GM15510 (cell line): Measurements from ENCODE around the gene TRPV4.

Experiments used
- POLR2A ChIP-seq: IDR thresholded peaks from 3 replicates; pipeline ENCODE4 v1.6.1; 2011; ENCODE audit warnings: borderline replicate concordance; ENCODE audit not compliant: insufficient read length; ENCODE audit errors: extremely low read depth

Gene TRPV4

DNA sequence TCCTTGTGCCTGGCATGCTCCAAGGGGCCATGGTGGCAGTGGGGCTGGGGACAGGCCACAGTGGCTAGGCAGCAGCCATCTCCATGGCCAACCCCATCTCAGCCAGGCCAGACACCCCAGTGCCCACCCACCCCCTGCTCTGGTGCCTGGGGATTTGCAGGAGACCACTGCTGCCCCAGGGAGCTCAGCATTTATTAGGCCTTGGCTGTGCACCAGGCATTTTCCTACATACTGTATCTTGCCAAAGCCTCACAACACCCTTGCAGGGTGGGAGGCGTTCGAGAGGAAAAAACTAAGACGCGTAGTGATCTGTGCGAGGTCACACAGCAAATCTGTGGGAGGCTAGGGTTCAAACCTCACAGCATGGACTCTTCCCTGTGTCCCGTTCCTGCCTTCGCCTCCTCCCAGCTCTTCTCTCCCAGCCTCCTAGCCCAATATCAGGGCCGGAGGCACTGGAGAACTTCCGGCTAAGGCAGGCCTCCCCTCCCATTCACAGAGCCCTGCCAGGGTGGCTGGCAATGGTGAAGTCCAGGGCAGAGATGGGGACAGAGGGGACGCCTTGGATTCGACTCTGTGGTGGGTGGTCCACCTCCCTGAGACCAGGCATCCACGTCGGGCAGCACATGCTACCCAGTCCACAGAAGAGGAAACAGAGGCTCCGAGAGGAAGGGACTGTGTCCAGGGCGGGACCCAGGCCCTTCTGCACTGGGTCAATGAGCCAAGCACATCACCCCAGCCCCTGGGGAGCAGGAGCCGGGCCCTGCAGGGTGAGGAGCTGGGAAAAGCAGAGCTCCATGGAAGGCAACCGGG lies 62.1 kb downstream of the TRPV4 start:
- TF ChIP-seq POLR2A = no peak

- TF ChIP-seq POLR2A = no peak
Measured at GRCh38 chr12:109770104-109770860, 62.9 kb downstream of the TRPV4 start.

GRCh38 chr12:109768901-109769670 lies 64.1 kb downstream of the TRPV4 start:
- no peak for TF ChIP-seq POLR2A

- TF ChIP-seq POLR2A = no peak
Measured at GRCh38 chr12:109767991-109768900, 65.0 kb downstream of the TRPV4 start.

GRCh38 chr12:109767456-109767855 lies 65.7 kb downstream of the TRPV4 start:
- TF ChIP-seq POLR2A = no peak

GRCh38 chr12:109766251-109766778 lies 66.9 kb downstream of the TRPV4 start:
- TF ChIP-seq POLR2A = no peak

DNA sequence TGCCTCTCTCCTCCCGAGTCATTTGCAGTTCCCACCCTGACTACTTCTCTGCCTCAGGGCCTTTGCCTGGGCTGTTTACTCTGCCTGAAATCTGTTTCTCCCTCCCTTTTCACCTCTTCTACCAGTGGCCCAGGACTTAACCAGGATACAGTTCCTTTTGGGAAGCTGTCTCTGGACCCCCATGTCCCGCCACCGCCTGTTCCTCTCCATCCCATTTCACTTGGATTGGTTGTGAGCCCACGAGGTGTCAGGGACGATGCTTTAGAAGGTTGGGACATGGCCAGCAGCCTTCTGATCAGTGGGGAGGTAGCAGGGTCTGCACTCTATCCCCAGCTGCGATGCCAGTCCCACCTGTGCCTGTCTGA lies 67.8 kb downstream of the TRPV4 start:
- TF ChIP-seq POLR2A = no peak

DNA sequence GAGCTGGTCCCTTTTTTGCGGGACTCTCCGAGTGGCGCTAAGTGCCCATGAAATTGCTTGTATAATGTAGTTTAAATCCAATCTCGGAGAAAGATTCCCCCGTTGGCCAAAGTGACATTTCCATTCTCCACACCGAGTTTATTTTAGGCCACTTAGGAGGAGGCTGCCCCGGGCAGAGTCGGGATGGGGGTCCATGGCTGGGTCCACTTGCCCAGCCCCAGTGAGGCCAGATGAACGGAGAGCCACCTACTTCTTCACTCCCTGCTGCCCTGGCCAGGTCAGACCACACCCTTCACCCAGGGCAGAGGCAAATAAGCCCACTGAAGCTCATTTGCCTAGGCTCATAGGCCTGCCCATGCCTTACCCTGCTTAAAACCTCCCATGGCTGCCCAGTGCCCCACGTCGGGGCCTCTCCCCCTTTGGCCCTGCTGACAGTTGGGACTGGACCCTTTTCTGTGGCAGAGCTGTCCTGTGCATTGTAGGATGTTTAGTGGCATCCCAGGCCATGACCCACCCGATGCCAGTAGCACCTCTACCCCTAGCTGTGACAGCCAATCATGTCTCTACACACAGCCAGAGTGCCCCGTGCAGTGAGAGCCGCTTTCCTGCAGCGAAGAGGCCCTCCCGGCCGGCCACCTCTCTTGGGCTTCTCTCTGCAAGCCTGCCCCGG lies 68.3 kb downstream of the TRPV4 start:
- TF ChIP-seq POLR2A = no peak

- TF ChIP-seq POLR2A = no peak
Measured at GRCh38 chr12:109764123-109764522, 69.1 kb downstream of the TRPV4 start.

DNA sequence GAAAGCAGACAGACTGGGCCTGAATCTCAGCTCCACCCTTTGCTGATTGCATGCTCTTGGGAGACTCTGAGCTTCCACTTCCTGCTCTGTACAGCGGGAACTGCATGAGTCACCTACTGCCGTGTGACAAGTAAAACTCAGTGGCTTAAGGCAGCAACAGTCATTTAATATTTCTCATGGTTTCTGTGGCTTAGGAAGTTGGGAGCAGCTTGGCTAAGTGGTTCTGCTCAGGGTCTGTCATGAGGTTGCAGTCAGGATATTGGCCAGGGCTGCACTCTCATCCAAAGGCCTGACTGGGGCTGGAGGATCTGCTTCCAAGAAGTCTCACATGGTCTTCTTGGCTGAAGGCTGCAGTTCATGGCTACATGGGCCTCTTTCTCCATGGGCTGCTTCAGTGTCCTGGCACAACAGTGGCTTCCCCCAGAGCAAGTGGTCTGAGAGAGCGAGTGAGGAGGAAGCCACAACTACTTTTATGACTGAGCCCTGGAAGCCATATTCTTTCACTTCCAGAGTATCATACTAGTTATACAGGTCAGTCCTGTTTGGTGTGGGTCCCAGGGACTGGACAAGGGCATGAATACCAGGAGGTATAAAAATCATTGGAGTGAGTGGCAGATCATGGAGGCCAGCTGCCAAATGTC lies 69.9 kb downstream of the TRPV4 start:
- no peak for TF ChIP-seq POLR2A

DNA sequence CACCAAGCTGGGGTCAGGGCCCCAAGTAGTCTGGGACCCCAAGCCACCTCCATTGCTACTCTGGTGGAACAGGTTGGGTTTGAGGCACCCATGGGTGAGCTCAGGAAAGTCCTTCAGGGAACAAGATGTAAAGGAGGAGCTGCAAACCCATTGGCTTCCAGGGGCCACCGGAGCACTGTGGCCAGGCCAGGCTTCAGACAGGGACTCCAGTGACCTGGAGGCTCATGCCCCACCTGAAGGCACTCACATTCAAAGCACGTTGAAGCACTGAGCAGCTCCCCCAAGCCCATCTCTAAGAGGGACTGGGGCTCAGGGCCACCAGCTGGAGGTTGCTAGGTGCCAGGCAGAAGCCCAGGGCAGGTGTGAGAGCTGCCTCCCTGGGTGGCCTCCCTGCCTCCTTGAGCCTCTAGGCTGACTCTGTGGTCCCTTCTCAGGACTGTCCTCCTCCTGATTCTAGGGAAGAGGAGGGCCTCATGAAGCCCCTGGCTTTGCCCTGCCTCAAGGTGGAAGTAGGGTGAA lies 70.5 kb downstream of the TRPV4 start:
- TF ChIP-seq POLR2A = no peak

- TF ChIP-seq POLR2A = no peak
Measured at GRCh38 chr12:109762071-109762672, 71.0 kb downstream of the TRPV4 start.
